ENCODE results near the gene TMEM219.

TMEM219 gene

GRCh38 chr16:29995324-29995910, 33.5 kb downstream of the TMEM219 start, which contains the start of gene HIRIP3:
HIRIP3 (minus strand) TSS chr16:29995617; CDS start chr16:29995605, 12 bp downstream.
- peak; percentile 82 to 87 for DNase-seq (ENCODE audit: low read depth in 2 of 2)

- DNase-seq (ENCODE audit: low read depth in 2 of 2), result peak; percentile 99
Measured at GRCh38 chr16:29995911-29996765, 34.3 kb downstream of the TMEM219 start, which contains the start of gene INO80E. INO80E (plus strand) TSS chr16:29996241; CDS start chr16:29996311, 70 bp downstream.

- no peak for DNase-seq (ENCODE audit: low read depth in 2 of 2)
Measured at GRCh38 chr16:29996766-29997250, 34.9 kb downstream of the TMEM219 start.

GRCh38 chr16:29999605-30000004, 37.7 kb downstream of the TMEM219 start:
- no peak for DNase-seq (ENCODE audit: low read depth in 2 of 2)

GRCh38 chr16:30000735-30001631, 39.1 kb downstream of the TMEM219 start:
- no peak for DNase-seq (ENCODE audit: low read depth in 2 of 2)

- no peak for DNase-seq (ENCODE audit: low read depth in 2 of 2)
Measured at GRCh38 chr16:30002614-30003346, 40.9 kb downstream of the TMEM219 start.

- no peak for DNase-seq (ENCODE audit: low read depth in 2 of 2)
Measured at GRCh38 chr16:30003670-30004423, 42.0 kb downstream of the TMEM219 start.

- no peak for DNase-seq (ENCODE audit: low read depth in 2 of 2)
Measured at GRCh38 chr16:30004424-30004776, 42.5 kb downstream of the TMEM219 start.

GRCh38 chr16:30004811-30005242, 42.9 kb downstream of the TMEM219 start:
- no peak for DNase-seq (ENCODE audit: low read depth in 2 of 2)

GRCh38 chr16:30005341-30006094, 43.6 kb downstream of the TMEM219 start:
- no peak for DNase-seq (ENCODE audit: low read depth in 2 of 2)

GRCh38 chr16:30006095-30006473, 44.2 kb downstream of the TMEM219 start:
- DNase-seq (ENCODE audit: low read depth in 2 of 2), result no peak

- DNase-seq (ENCODE audit: low read depth in 2 of 2), result no peak
Measured at GRCh38 chr16:30006659-30007377, 44.9 kb downstream of the TMEM219 start.

GRCh38 chr16:30007378-30007895, 45.6 kb downstream of the TMEM219 start:
- no peak for DNase-seq (ENCODE audit: low read depth in 2 of 2)

- no peak for DNase-seq (ENCODE audit: low read depth in 2 of 2)
Measured at GRCh38 chr16:30009085-30009862, 47.4 kb downstream of the TMEM219 start.

GRCh38 chr16:30009990-30010843, 48.3 kb downstream of the TMEM219 start:
- no peak for DNase-seq (ENCODE audit: low read depth in 2 of 2)

- no peak for DNase-seq (ENCODE audit: low read depth in 2 of 2)
Measured at GRCh38 chr16:30010844-30011713, 49.2 kb downstream of the TMEM219 start, which contains the start of gene DOC2A. DOC2A (minus strand) TSS chr16:30011027; CDS start chr16:30010222, 805 bp downstream.
